Activated CD4-positive, alpha-beta T cell treated with anti-CD3 and anti-CD28 coated beads, Interleukin-2, amount 10 ng/mL, durations not matched to agents 7 days and 5 days (primary cell): ENCODE data around the gene RCBTB2. TPM values are rescaled to one million over a fixed set of nuclear protein-coding genes. Genes with fewer than 3 reads are reported as not detected.
"Not testable (repeated sequence)": the region's sequence is repeated elsewhere in the genome, so short reads cannot be mapped to it uniquely, and the experiment has no call there.

Source experiments
- CTCF ChIA-PET: fragments of 350-600 bp; sonication (Branson Sonifier 250); formaldehyde crosslinking; loops from one replicate; lab custom pipeline; 2021; ENCODE audit warnings: antibody characterized with exemption; lab: Charles Lee
- POLR2A ChIA-PET: fragments of 350-600 bp; sonication (Branson Sonifier 250); formaldehyde crosslinking; loops from one replicate; lab custom pipeline; 2021; ENCODE audit warnings: antibody characterized with exemption; lab: Charles Lee
- DNase-seq: peaks from one replicate; pipeline ENCODE4 v3.0.0-alpha.2; 2020
- H3K27ac Mint-ChIP-seq: one replicate; pipeline ENCODE4 v1.8.0; 2021; ENCODE audit warnings: mild to moderate bottlenecking, moderate library complexity, mixed read lengths
- H3K27me3 Mint-ChIP-seq: one replicate; pipeline ENCODE4 v1.8.0; 2021; ENCODE audit warnings: mixed read lengths
- H3K36me3 Mint-ChIP-seq: one replicate; pipeline ENCODE4 v1.8.0; 2021; ENCODE audit warnings: low read depth, mixed read lengths
- H3K4me1 Mint-ChIP-seq: one replicate; pipeline ENCODE4 v1.8.0; 2021; ENCODE audit warnings: mixed read lengths
- H3K4me3 Mint-ChIP-seq: one replicate; pipeline ENCODE4 v1.8.0; 2021; ENCODE audit warnings: mild to moderate bottlenecking, moderate library complexity, mixed read lengths
- H3K9me3 Mint-ChIP-seq: one replicate; pipeline ENCODE4 v1.8.0; 2021; ENCODE audit warnings: mixed read lengths
- total RNA-seq, 2 experiments: library from RNA; stranded (reverse); gene quantifications; one replicate each; pipeline ENCODE4 v1.2.3, GENCODE V29; 2021

RCBTB2 gene
- 10 to 100 TPM; 22.5 to 24.5 TPM for total RNA-seq

DNA sequence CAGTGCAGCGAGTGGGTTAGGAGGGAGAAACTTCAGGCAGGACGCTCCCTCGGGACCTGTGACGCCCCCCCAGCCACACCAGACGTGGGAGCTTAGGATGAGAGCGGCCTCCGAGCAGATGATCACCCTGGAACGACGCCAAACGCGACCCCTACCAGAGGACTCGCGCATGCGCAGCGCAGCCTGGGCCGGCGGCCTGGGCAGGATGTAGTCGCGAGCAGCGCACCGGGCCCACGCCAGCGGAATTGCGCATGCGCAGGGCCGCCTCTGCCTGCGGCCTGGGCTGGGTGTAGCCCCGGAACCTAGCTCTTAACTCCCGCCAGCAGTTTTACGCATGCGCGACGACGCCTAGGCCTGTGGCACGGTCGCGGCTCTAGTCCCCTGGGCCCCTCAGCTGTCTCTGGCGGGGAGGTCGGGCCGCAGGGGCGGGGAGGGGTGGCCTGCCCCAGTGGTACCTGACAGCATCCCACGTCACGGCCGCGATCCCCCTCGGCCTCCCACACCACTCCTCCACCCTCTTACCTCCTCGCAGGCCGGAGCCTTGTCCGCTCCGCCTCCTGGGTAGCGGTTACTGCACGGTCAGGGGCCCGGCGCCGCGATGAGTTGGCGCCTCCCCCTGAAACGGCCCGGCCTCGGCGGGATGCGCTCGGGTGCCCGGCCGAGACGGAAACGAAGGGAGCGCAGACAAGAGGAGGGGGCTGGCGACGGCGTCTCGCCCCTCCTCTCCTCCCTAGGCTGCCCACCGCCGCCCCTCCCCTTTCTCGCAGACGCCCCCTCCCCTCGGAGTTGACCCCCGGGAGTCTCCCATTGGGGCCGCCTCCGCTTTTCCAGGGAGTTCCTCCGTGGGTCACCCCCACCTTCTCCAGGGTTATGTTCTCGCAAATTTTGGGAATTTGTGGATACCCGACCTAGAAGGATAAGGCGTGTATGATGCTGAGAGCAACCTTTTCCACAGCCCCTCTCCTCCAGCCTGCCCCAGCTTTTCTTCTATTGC lies at the start of gene RCBTB2:
RCBTB2 (minus strand) TSS at position 575 of the 994 bp plus-strand sequence. CDS start 11,141 bp downstream, outside the sequence.
- CTCF ChIA-PET = interaction anchor here (0.5 to 2.5 kb wide), 6 partner anchors 21 to 72 kb away, joined by 3 to 9 read pairs (median 4); no protein-coding TSS in a partner anchor
- Mint-ChIP-seq H3K9me3 (peaks cover 24% of the 10 kb centered on the region), H3K27me3 (peaks cover 1% of the 10 kb centered on the region), H3K4me1 (peaks cover 49% of the 10 kb centered on the region), H3K27ac (peak within 1 kb of the TSS; percentile 99), H3K36me3 (peaks cover 41% of the 10 kb centered on the region), H3K4me3 (peak within 1 kb of the TSS; percentile 94)
- peak; percentile 99 for DNase-seq
- POLR2A ChIA-PET = interaction anchor here (1.0 to 1.2 kb wide), 2 partner anchors 15 to 27 kb away, joined by 5 to 8 read pairs; no protein-coding TSS in a partner anchor

DNA sequence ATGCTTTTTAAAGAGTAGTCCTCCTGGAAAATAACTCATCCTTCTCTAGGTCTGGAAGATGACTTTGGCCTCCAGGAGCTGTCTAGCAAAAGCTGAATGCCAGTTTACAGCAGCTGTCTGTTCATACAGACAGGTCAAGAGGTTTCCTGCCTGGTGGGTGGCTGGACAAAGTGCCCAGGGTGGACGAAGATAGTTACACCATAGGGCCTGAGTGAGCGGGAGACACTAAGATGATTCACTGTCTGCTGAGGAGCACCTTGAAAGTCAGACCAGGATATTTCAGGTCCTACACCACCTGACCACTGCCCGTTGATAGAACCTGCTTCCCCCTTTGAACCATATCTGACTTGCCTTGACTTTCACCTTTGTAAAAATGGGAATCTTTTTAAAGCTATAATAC lies 49.2 kb upstream of the RCBTB2 start:
- no peak overlapping the region for H3K27ac Mint-ChIP-seq
- peaks cover 34% of the 10 kb centered on the region for H3K27me3 Mint-ChIP-seq
- H3K9me3 Mint-ChIP-seq = peaks cover 6% of the 10 kb centered on the region
- ChIA-PET POLR2A (no interaction called here), CTCF (interaction anchor here (0.6 to 3.5 kb wide), 5 partner anchors 12 to 330 kb away, joined by 3 to 30 read pairs (median 4); no protein-coding TSS in a partner anchor)
- H3K4me3 Mint-ChIP-seq = no peak overlapping the region
- H3K36me3 Mint-ChIP-seq = peaks cover 9% of the 10 kb centered on the region
- H3K4me1 Mint-ChIP-seq = peaks cover 55% of the 10 kb centered on the region
- no peak for DNase-seq

DNA sequence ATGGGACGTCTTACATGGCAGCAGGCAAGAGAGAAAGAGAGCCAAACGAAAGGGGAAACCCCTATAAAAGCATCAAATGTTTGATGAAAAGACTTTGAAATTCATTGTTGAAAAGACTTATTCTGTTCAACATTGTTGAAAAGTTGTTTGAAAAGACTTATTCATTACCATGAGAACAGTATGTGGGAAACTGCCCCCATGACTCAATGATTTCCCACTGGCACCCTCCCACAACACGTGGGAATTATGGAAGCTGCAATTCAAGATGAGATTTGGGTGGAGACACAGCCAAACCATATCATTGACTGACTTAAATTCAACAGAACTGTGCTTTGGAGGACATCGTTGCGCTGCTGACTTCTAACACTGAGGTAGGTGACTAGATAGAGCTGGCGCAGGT lies 48.0 kb upstream of the RCBTB2 start:
- no peak overlapping the region for H3K4me3 Mint-ChIP-seq
- CTCF ChIA-PET = interaction anchor here (0.6 to 3.5 kb wide), 16 partner anchors 9 to 360 kb away, joined by 3 to 30 read pairs (median 4); no protein-coding TSS in a partner anchor
- POLR2A ChIA-PET = no interaction called here
- peaks cover 6% of the 10 kb centered on the region for H3K9me3 Mint-ChIP-seq
- DNase-seq = no peak
- H3K27ac Mint-ChIP-seq = no peak overlapping the region
- peaks cover 52% of the 10 kb centered on the region for H3K4me1 Mint-ChIP-seq
- peaks cover 34% of the 10 kb centered on the region for H3K27me3 Mint-ChIP-seq
- H3K36me3 Mint-ChIP-seq = peaks cover 8% of the 10 kb centered on the region

DNA sequence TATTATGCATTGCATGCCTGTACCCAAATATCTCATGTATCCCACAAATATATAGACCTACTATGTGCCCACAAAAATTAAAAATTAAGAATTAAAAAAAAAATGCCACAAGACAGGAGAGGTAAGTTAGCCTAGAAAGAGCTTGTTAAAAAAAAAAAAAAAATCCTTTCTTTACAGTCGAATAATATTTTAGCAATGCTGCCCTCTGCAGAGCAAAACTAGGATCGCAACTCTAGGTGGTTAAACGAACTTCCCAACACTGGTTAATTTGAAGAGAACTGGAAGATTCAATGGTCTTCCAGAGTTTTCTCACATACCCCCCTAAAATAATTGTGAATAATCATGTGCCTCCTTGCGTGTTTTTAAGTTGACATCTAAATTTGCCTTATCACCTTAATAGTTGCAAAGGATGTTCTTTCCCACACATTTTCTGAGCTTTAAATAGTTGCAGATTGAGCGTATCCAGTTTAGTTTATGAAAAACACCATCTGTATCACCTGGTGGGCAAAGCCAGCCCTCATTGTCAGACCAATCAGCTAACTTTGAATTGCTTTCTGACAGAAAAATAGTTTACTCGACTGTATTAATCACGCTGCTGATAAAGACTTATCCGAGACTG lies 47.4 kb upstream of the RCBTB2 start:
- H3K4me1 Mint-ChIP-seq = peaks cover 52% of the 10 kb centered on the region
- H3K36me3 Mint-ChIP-seq = peaks cover 10% of the 10 kb centered on the region
- CTCF ChIA-PET = interaction anchor here (0.6 to 3.5 kb wide), 26 partner anchors 10 to 1380 kb away, joined by 3 to 30 read pairs (median 3); no protein-coding TSS in a partner anchor
- H3K4me3 Mint-ChIP-seq = no peak overlapping the region
- POLR2A ChIA-PET = interaction anchor here (0.6 to 1.0 kb wide), 2 partner anchors 221 to 485 kb away, joined by 3 read pairs; no protein-coding TSS in a partner anchor
- peaks cover 36% of the 10 kb centered on the region for H3K27me3 Mint-ChIP-seq
- DNase-seq = peak; percentile 79
- H3K27ac Mint-ChIP-seq = no peak overlapping the region
- H3K9me3 Mint-ChIP-seq = peaks cover 8% of the 10 kb centered on the region

DNA sequence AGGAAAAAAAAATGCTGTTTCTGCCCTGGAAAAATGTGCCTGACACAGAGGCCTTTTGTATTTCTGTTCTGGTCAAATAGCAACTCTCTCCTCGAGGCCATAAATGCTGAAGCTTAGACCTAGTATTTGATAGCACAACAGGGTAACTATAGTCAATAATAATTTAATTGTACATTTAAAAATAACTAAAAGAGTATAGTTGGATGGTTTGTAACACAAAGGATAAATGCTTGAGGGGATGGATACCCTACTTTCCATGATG lies 47.0 kb upstream of the RCBTB2 start:
- not testable (repeated sequence) for H3K36me3 Mint-ChIP-seq, DNase-seq, H3K27ac Mint-ChIP-seq, H3K9me3 Mint-ChIP-seq, H3K4me3 Mint-ChIP-seq
- ChIA-PET CTCF (interaction anchor here (0.6 to 3.5 kb wide), 19 partner anchors 10 to 1379 kb away, joined by 3 to 30 read pairs (median 3); no protein-coding TSS in a partner anchor), POLR2A (interaction anchor here (0.6 to 1.0 kb wide), 2 partner anchors 167 to 485 kb away, joined by 3 read pairs; no protein-coding TSS in a partner anchor)
- Mint-ChIP-seq H3K27me3 (peaks cover 36% of the 10 kb centered on the region), H3K4me1 (peaks cover 51% of the 10 kb centered on the region)

DNA sequence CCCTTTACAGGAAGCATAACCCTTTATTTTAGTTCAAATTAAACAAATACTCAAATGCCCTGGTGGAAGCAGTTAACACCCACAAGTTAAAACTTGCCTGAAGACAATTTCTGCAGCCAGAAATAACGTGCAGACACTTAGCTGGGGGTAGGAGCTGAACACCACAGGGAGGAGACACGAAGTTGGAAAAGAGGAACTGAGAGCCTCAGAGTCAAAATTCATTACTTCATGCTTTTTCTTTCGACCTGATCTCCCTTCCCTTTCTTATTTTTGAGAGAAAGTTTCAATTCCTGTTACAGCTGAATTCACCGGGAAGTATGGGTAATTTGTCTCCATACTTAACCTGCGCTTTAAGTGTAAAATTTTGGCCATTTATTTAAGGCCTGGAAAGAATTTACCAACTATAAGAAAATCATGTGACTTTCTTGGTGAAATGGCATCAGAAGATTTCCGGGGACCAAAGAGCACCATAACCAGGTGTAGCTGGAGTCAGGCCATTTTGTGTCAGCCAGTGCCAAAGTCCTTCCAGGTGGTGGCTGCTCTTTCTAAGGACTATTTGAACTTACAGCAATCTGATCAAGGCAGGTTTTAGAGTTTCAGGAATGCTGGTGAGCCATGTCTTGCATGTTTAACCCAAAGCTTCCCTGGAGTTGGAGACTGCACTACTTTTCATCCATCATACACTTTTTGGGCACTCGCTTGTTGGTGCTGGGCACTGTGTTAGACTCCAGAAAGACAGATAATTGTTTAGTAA lies 46.5 kb upstream of the RCBTB2 start:
- H3K9me3 Mint-ChIP-seq = peaks cover 9% of the 10 kb centered on the region
- H3K27me3 Mint-ChIP-seq = peaks cover 32% of the 10 kb centered on the region
- POLR2A ChIA-PET = interaction anchor here (0.6 to 1.0 kb wide), 2 partner anchors 167 to 484 kb away, joined by 3 read pairs; no protein-coding TSS in a partner anchor
- CTCF ChIA-PET = interaction anchor here (0.6 to 3.5 kb wide), 15 partner anchors 9 to 1379 kb away, joined by 3 to 30 read pairs (median 3); no protein-coding TSS in a partner anchor
- peaks cover 13% of the 10 kb centered on the region for H3K36me3 Mint-ChIP-seq
- H3K4me3 Mint-ChIP-seq = no peak overlapping the region
- DNase-seq = no peak
- peaks cover 52% of the 10 kb centered on the region for H3K4me1 Mint-ChIP-seq
- peak overlapping the region; percentile 47 for H3K27ac Mint-ChIP-seq

DNA sequence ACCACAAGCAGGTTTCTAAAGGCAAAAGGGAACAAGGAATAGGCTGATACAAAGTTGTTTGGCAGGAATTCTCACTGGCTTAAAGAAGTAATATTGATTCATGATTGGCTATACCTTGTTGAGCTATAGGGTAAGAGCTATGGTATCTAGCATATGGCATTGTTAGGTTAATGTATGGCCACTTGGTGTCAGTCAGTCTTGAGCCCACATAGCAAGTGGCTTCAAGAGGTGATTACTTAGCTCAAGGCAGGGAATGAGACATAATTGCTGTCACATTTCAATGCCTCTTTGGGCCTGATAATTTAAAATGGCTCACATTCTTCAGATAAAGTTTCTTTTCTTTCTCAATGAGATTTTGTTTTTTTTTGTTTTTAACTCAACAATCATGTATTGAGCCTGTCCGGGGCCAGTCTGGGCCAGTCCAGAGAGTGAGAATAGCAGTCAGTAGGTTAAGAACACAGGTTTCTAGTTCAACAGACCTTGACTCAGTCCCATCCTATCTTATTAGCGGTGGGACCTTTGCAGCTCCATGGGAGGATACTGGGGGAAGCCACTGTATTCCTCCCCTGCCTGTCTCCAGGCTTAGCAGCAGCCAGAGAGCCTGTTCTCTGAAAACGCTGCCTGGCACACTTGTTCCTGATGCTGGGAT lies 45.8 kb upstream of the RCBTB2 start:
- H3K4me3 Mint-ChIP-seq = no peak overlapping the region
- peaks cover 12% of the 10 kb centered on the region for H3K9me3 Mint-ChIP-seq
- POLR2A ChIA-PET = interaction anchor here (0.7 kb wide), 1 partner anchor 164 kb away, joined by 4 read pairs; no protein-coding TSS in a partner anchor
- peak overlapping the region; percentile 20 for H3K27ac Mint-ChIP-seq
- no peak for DNase-seq
- peaks cover 18% of the 10 kb centered on the region for H3K36me3 Mint-ChIP-seq
- H3K27me3 Mint-ChIP-seq = peaks cover 26% of the 10 kb centered on the region
- CTCF ChIA-PET = interaction anchor here (0.5 to 2.5 kb wide), 11 partner anchors 9 to 540 kb away, joined by 3 to 13 read pairs (median 3); no protein-coding TSS in a partner anchor
- H3K4me1 Mint-ChIP-seq = peaks cover 59% of the 10 kb centered on the region

DNA sequence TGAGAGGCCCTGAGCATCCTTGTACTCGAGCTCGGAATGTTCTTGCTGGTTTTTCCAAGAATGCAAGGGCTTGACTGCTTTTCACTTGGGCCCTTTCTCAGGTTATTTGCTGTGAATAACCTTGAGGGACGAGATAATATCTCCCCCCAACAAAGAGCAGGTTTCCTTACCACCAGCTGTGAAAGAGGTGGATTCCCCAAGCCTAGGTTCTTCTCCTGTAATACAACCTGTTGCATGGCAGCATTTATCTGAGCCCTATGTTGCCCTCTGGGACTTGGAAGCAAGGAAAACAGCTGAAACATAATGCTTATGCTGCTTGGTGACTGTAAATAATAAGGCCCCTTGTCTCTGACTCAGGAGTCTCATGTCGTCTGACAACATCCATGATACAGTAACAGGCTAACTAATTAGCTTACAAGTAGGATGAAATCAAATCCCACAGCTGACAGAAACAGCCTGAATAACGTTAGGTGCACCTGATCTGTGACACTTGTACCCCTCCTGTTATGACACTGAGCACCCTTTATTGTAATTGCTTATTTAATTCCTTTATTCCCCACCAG lies 43.6 kb upstream of the RCBTB2 start:
- ChIA-PET CTCF (interaction anchor here (0.5 to 1.1 kb wide), 3 partner anchors 13 to 421 kb away, joined by 3 to 4 read pairs (median 3); no protein-coding TSS in a partner anchor), POLR2A (no interaction called here)
- no peak overlapping the region for H3K27ac Mint-ChIP-seq
- DNase-seq = no peak
- H3K4me1 Mint-ChIP-seq = peaks cover 73% of the 10 kb centered on the region
- peaks cover 8% of the 10 kb centered on the region for H3K27me3 Mint-ChIP-seq
- no peak overlapping the region for H3K4me3 Mint-ChIP-seq
- H3K36me3 Mint-ChIP-seq = peaks cover 24% of the 10 kb centered on the region
- peaks cover 16% of the 10 kb centered on the region for H3K9me3 Mint-ChIP-seq

DNA sequence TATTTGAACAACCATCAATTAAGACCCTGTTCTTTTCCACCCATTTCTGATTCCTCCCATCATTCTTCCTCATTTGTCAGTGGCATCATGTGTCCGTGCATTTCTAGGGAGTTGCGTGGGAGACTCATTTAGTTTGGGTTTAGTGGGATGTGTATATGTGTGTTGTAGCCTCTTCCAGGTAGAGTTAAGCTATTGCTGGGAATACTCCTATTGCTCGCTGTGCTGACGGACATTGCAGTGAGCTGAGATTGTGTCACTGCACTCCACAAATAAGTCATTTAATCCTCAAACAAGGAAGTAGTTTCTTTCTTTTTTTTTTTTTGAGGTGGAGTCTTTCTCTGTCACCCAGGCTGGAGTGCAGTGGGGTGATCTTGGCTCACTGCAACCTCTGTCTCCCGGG lies 42.2 kb upstream of the RCBTB2 start:
- no peak overlapping the region for H3K27ac Mint-ChIP-seq
- H3K36me3 Mint-ChIP-seq = peaks cover 26% of the 10 kb centered on the region
- peaks cover 75% of the 10 kb centered on the region for H3K4me1 Mint-ChIP-seq
- DNase-seq = no peak
- peaks cover 16% of the 10 kb centered on the region for H3K9me3 Mint-ChIP-seq
- H3K27me3 Mint-ChIP-seq = peaks cover 5% of the 10 kb centered on the region
- no peak overlapping the region for H3K4me3 Mint-ChIP-seq
- ChIA-PET POLR2A (no interaction called here), CTCF (interaction anchor here (0.9 to 1.4 kb wide), 4 partner anchors 13 to 240 kb away, joined by 3 to 4 read pairs (median 3); no protein-coding TSS in a partner anchor)

DNA sequence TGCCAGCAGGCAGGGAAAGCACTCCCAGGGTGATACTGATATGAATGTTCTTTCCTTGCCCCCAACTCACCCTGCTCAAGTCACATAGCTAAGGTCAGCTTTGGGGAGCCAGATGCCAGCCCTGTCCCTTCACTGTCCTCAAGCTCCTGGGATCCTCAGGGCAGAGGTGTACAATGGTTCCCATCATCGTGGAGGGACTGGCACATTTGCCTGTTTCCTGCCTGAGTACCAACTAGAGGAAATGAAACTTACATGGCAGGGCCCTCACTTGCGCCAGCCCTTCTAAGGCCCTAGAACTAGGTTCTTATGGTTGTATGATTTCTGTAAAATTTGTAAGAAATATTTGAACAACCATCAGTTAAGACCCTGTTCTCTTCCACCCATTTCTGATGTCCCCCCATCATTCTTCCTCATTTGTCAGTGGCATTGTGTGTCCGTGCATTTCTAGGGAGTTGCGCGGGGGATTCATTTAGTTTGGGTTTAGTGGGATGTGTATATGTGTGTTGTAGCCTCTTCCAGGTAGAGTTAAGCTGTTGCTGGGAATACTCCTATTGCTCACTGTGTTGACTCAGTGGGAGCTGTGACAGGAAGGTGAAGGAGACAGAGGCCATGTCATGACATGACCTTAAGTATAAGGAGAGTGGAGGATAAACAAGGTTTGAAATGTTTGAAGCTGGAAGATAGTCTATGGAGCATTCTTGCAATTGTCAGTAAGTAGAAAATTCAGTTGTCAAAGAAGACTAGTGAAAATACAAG lies 41.3 kb upstream of the RCBTB2 start:
- H3K36me3 Mint-ChIP-seq = peaks cover 26% of the 10 kb centered on the region
- peaks cover 16% of the 10 kb centered on the region for H3K9me3 Mint-ChIP-seq
- DNase-seq = no peak
- H3K27me3 Mint-ChIP-seq = peaks cover 5% of the 10 kb centered on the region
- H3K27ac Mint-ChIP-seq = peak overlapping the region; percentile 65
- ChIA-PET POLR2A (no interaction called here), CTCF (interaction anchor here (0.9 to 1.8 kb wide), 5 partner anchors 12 to 240 kb away, joined by 3 to 7 read pairs (median 3); no protein-coding TSS in a partner anchor)
- no peak overlapping the region for H3K4me3 Mint-ChIP-seq
- peaks cover 72% of the 10 kb centered on the region for H3K4me1 Mint-ChIP-seq
